IMR-90 (cell line): ENCODE results near the gene RECQL5. TPM values are rescaled to one million over a fixed set of nuclear protein-coding genes. Genes with fewer than 3 reads are reported as not detected.

Experiments
- ATAC-seq: fragments of 200-7000 bp; cut with Tn5 transposase; 2 replicates; pipeline ENCODE4 v1.9.1; 2020; ENCODE audit warnings: low read depth, mild to moderate bottlenecking, moderate library complexity
- BruUV-seq: library from RNA; stranded (reverse); fragments of 400-500 nt; replicated peaks from 2 replicates; lab custom pipeline; 2021; lab: Mats Ljungman, UMichigan
- CTCF ChIA-PET: fragments of 300-600 bp; formaldehyde crosslinking; extraction: SDS; loops from one replicate; lab custom pipeline; 2021; ENCODE audit warnings: antibody characterized with exemption; lab: Yijun Ruan, JAX
- POLR2A ChIA-PET: fragments of 300-600 bp; sonication (Branson Sonifier 250); formaldehyde crosslinking; loops from one replicate; lab custom pipeline; 2022; ENCODE audit warnings: antibody characterized with exemption; ENCODE audit not compliant: unreplicated experiment; lab: Charles Lee
- DNase-seq: peaks from one replicate; pipeline ENCODE4 v3.0.0; 2013
- H2AFZ ChIP-seq: replicated peaks from 2 replicates; pipeline ENCODE3; 2013; ENCODE audit warnings: low read length, mild to moderate bottlenecking; ENCODE audit not compliant: poor library complexity
- H2AK5ac ChIP-seq: 2 replicates; pipeline ENCODE4 v1.6.1; 2013; ENCODE audit warnings: low read depth, low read length, inconsistent platforms
- H2AK9ac ChIP-seq: replicated peaks from 2 replicates; pipeline ENCODE3; 2013; ENCODE audit warnings: mild to moderate bottlenecking, low read depth, low read length, moderate library complexity; ENCODE audit not compliant: poor library complexity
- H2BK120ac ChIP-seq: 2 replicates; pipeline ENCODE4 v1.6.1; 2013; ENCODE audit warnings: low read depth, low read length, inconsistent platforms
- H2BK15ac ChIP-seq: 3 replicates; pipeline ENCODE4 v1.6.1; 2013; ENCODE audit warnings: low read depth, low read length, inconsistent platforms
- H2BK20ac ChIP-seq: 2 replicates; pipeline ENCODE4 v1.6.1; 2013; ENCODE audit warnings: low read depth, mild to moderate bottlenecking, inconsistent platforms, low read length, moderate library complexity
- H2BK5ac ChIP-seq: 2 replicates; pipeline ENCODE4 v1.6.1; 2013; ENCODE audit warnings: mild to moderate bottlenecking, low read depth, low read length, inconsistent platforms; ENCODE audit not compliant: poor library complexity, severe bottlenecking
- H3K14ac ChIP-seq: replicated peaks from 2 replicates; pipeline ENCODE4 v1.6.1; 2013; ENCODE audit warnings: low read depth, low read length, inconsistent platforms
- H3K18ac ChIP-seq: 2 replicates; pipeline ENCODE4 v1.6.1; 2013; ENCODE audit warnings: low read depth, low read length, control low read depth
- H3K23ac ChIP-seq: 2 replicates; pipeline ENCODE4 v1.6.1; 2013; ENCODE audit warnings: low read depth, low read length, inconsistent platforms
- H3K27ac ChIP-seq: 2 replicates; pipeline ENCODE4 v1.5.1; 2013; ENCODE audit warnings: mild to moderate bottlenecking, control low read depth, low read length; ENCODE audit not compliant: insufficient read depth
- H3K27me3 ChIP-seq: 2 replicates; pipeline ENCODE4 v1.6.1; 2013; ENCODE audit warnings: low read length; ENCODE audit not compliant: control insufficient read depth, insufficient read depth
- H3K36me3 ChIP-seq: 2 replicates; pipeline ENCODE4 v1.6.1; 2013; ENCODE audit warnings: low read length, mixed read lengths; ENCODE audit not compliant: control insufficient read depth, insufficient read depth
- H3K4ac ChIP-seq: 2 replicates; pipeline ENCODE4 v1.6.1; 2013; ENCODE audit warnings: low read depth, low read length, inconsistent platforms
- H3K4me1 ChIP-seq: 2 replicates; pipeline ENCODE4 v1.6.1; 2013; ENCODE audit warnings: low read length, mixed read lengths; ENCODE audit not compliant: control insufficient read depth, insufficient read depth
- H3K4me2 ChIP-seq: 2 replicates; pipeline ENCODE4 v1.6.1; 2013; ENCODE audit warnings: low read depth, mild to moderate bottlenecking, control low read depth, low read length, moderate library complexity
- H3K4me3 ChIP-seq: 2 replicates; pipeline ENCODE4 v1.5.1; 2013; ENCODE audit warnings: low read depth, mild to moderate bottlenecking, control low read depth, low read length, moderate library complexity; ENCODE audit not compliant: insufficient read depth
- H3K56ac ChIP-seq: 2 replicates; pipeline ENCODE4 v1.6.1; 2013; ENCODE audit warnings: low read length, inconsistent platforms; ENCODE audit not compliant: insufficient read depth; ENCODE audit errors: extremely low read depth
- H3K79me1 ChIP-seq, 2 experiments: 2 replicates each; pipeline ENCODE4 v1.6.1; 2013; ENCODE audit warnings: low read length in 2 of 2, inconsistent platforms in 1 of 2, low read depth in 1 of 2
- H3K9ac ChIP-seq: 2 replicates; pipeline ENCODE4 v1.6.1; 2013; ENCODE audit warnings: low read depth, low read length, control low read depth
- H3K9me1 ChIP-seq: 2 replicates; pipeline ENCODE4 v1.6.1; 2013; ENCODE audit warnings: low read length, inconsistent platforms; ENCODE audit not compliant: insufficient read depth
- H3K9me3 ChIP-seq: 2 replicates; pipeline ENCODE4 v1.6.1; 2013; ENCODE audit warnings: low read length; ENCODE audit not compliant: control insufficient read depth, insufficient read depth
- H4K20me1 ChIP-seq: 2 replicates; pipeline ENCODE4 v1.6.1; 2013; ENCODE audit warnings: low read length, inconsistent platforms; ENCODE audit not compliant: insufficient read depth
- H4K5ac ChIP-seq: 2 replicates; pipeline ENCODE4 v1.6.1; 2013; ENCODE audit warnings: mild to moderate bottlenecking, low read depth, low read length, control low read depth
- H4K8ac ChIP-seq, 2 experiments: 2 replicates each; pipeline ENCODE4 v1.6.1; 2013; ENCODE audit warnings: low read depth in 2 of 2, low read length in 2 of 2, control low read depth in 1 of 2, inconsistent platforms in 1 of 2
- H4K91ac ChIP-seq: 2 replicates; pipeline ENCODE4 v1.6.1; 2013; ENCODE audit warnings: low read depth, low read length, inconsistent platforms; ENCODE audit not compliant: insufficient read depth
- BHLHE40 ChIP-seq: fragments of 150-350 bp; IDR thresholded peaks from 2 replicates; pipeline ENCODE4 v1.6.1; 2016; ENCODE audit warnings: mild to moderate bottlenecking, low read depth, low read length
- CEBPB ChIP-seq: IDR thresholded peaks from 2 replicates; pipeline ENCODE4 v1.6.1; 2012; ENCODE audit warnings: low read depth, low read length, improper control_type of control experiment
- CHD1 ChIP-seq: IDR thresholded peaks from 2 replicates; pipeline ENCODE4 v1.6.1; 2012; ENCODE audit warnings: low read depth, low read length, improper control_type of control experiment
- ELK1 ChIP-seq: fragments of 150-350 bp; IDR thresholded peaks from 2 replicates; pipeline ENCODE4 v1.6.1; 2016; ENCODE audit warnings: low read depth, mild to moderate bottlenecking, low read length, moderate library complexity, borderline replicate concordance
- MAZ ChIP-seq: IDR thresholded peaks from 2 replicates; pipeline ENCODE4 v1.6.1; 2012; ENCODE audit warnings: low read depth, mild to moderate bottlenecking, low read length, improper control_type of control experiment, moderate library complexity, borderline replicate concordance
- MXI1 ChIP-seq: IDR thresholded peaks from 2 replicates; pipeline ENCODE4 v1.6.1; 2012; ENCODE audit warnings: low read depth, mild to moderate bottlenecking, low read length, moderate library complexity, borderline replicate concordance
- NFE2L2 ChIP-seq: fragments of 150-350 bp; IDR thresholded peaks from 2 replicates; pipeline ENCODE4 v1.6.1; 2016; ENCODE audit warnings: low read depth, mild to moderate bottlenecking, low read length
- POLR2A ChIP-seq: IDR thresholded peaks from 2 replicates; pipeline ENCODE4 v1.6.1; 2012; ENCODE audit warnings: mild to moderate bottlenecking, low read depth, low read length
- RAD21 ChIP-seq: IDR thresholded peaks from 2 replicates; pipeline ENCODE4 v1.6.1; 2012; ENCODE audit warnings: low read length, improper control_type of control experiment
- RCOR1 ChIP-seq: IDR thresholded peaks from 2 replicates; pipeline ENCODE4 v1.6.1; 2012; ENCODE audit warnings: mild to moderate bottlenecking, low read length, improper control_type of control experiment; ENCODE audit not compliant: insufficient replicate concordance
- RFX5 ChIP-seq: IDR thresholded peaks from 2 replicates; pipeline ENCODE4 v1.8.0; 2012; ENCODE audit warnings: low read depth, mild to moderate bottlenecking, low read length, moderate library complexity
- SMC3 ChIP-seq: fragments of 150-350 bp; IDR thresholded peaks from 2 replicates; pipeline ENCODE4 v1.6.1; 2016; ENCODE audit warnings: low read depth, mild to moderate bottlenecking, antibody characterized with exemption, low read length, moderate library complexity
- WGBS, 2 experiments: methylation state at CpG; one replicate each; pipeline versions ENCODE4 v1.1.5 to v1.1.7; 2013; ENCODE audit warnings: missing lambda C conversion rate in 2 of 2; ENCODE audit not compliant: insufficient read length in 1 of 2; ENCODE audit errors: extremely low coverage in 2 of 2; 5-methylcytosine and 5-hydroxymethylcytosine counted together
- dilution Hi-C: fragments of 300-500 bp; cut with HindIII; formaldehyde crosslinking; loops from one replicate; pipeline ENCODE4 v1.14.3; 2018; ENCODE audit warnings: low sequenced_read_pairs; ENCODE audit not compliant: unreplicated experiment
- in situ Hi-C: fragments of 300-500 bp; cut with MboI; formaldehyde crosslinking; loops from 3 replicates; pipeline ENCODE4 v1.14.3; 2019; ENCODE audit warnings: low sequenced_read_pairs, inconsistent platforms, mixed read lengths
- intact Hi-C: fragments of 100-400 bp; cut with micrococcal nuclease; formaldehyde crosslinking; loops from 2 replicates; pipeline ENCODE4 v1.10.0; 2022
- polyA plus RNA-seq, 3 experiments: library from polyadenylated mRNA; depleted of rRNA; stranded (reverse); fragments of >200 nt; gene quantifications; 2 replicates each; pipeline ENCODE4 v1.2.3, GENCODE V29; 2012; ENCODE audit warnings: low replicate concordance in 1 of 3
- total RNA-seq: library from RNA; depleted of rRNA; stranded (reverse); fragments of >200 nt; gene quantifications from 2 replicates; pipeline ENCODE4 v1.2.3, GENCODE V29; 2012
- TF ChIP-seq, protein P1 (sequence below): fragments of 150-350 bp; IDR thresholded peaks from 2 replicates; pipeline ENCODE4 v1.6.1; 2017; ENCODE audit warnings: mild to moderate bottlenecking, antibody characterized with exemption, low read length, low read depth
- TF ChIP-seq, protein P2 (sequence below): conservative IDR thresholded peaks from 2 replicates; pipeline ENCODE4 v1.5.1; 2012; ENCODE audit warnings: mild to moderate bottlenecking, low read depth, low read length, improper control_type of control experiment

Gene RECQL5
- total and polyA plus RNA-seq, 2 of the 4 experiments (the other 2 are of a cell fraction): 7.3 to 23.7 TPM

- H3K4me2 ChIP-seq: no peak overlapping the region
- H3K18ac ChIP-seq: no peak overlapping the region
- no peak overlapping the region for H3K56ac ChIP-seq
- DNase-seq (peak; percentile 23), ATAC-seq (peak; percentile 68)
- no peak overlapping the region for H4K8ac ChIP-seq
- no TSS peak for BruUV-seq
- H3K27ac ChIP-seq: no peak overlapping the region
- H3K9me1 ChIP-seq: no peaks in the 10 kb centered on the region
- dilution Hi-C loops (no loop called here), intact Hi-C loops (no loop called here), in situ Hi-C loops (no loop called here)
- no peak overlapping the region for H2AK9ac ChIP-seq
- H2BK15ac ChIP-seq: no peak overlapping the region
- no peaks in the 10 kb centered on the region for H3K79me1 ChIP-seq
- H3K23ac ChIP-seq: no peak overlapping the region
- H3K9me3 ChIP-seq: no peaks in the 10 kb centered on the region
- no peak overlapping the region for H4K91ac ChIP-seq
- no peak overlapping the region for H3K4ac ChIP-seq
- H3K4me1 ChIP-seq: peaks cover 5% of the 10 kb centered on the region; the same call in 1 of the 2 replicates
- no peak overlapping the region for H4K5ac ChIP-seq
- WGBS, 2 experiments: 70% methylated on average over 14 of the region's 36 CpGs; no CpG with 5 or more reads in 1 of the 2 experiments
- H3K27me3 ChIP-seq: peaks cover 14% of the 10 kb centered on the region; the same call in 1 of the 2 replicates
- ChIA-PET CTCF (interaction anchor here (0.6 to 1.9 kb wide), 3 partner anchors 14 to 164 kb away, joined by 3 to 6 read pairs (median 4); partner anchors contain the start of genes SMIM5 and TMEM94), POLR2A (no interaction called here)
- H3K9ac ChIP-seq: no peak overlapping the region
- H3K14ac ChIP-seq: no peak overlapping the region
- no peak overlapping the region for H3K4me3 ChIP-seq
- no peak overlapping the region for H2BK120ac ChIP-seq
- no peak overlapping the region for H2BK20ac ChIP-seq
- peak overlapping the region; percentile 58 for H2AFZ ChIP-seq
- no peaks in the 10 kb centered on the region for H3K36me3 ChIP-seq
- no peaks in the 10 kb centered on the region for H4K20me1 ChIP-seq
- H2BK5ac ChIP-seq: no peak overlapping the region
- no peak overlapping the region for H2AK5ac ChIP-seq
- TF ChIP-seq RFX5 (no peak), SMC3 (peak; percentile 46), RAD21 (peak; percentile 32), CEBPB (no peak), CHD1 (no peak), NFE2L2 (no peak), MAZ (no peak), POLR2A (no peak), MXI1 (no peak), ELK1 (no peak), RCOR1 (no peak), BHLHE40 (no peak)
- TF ChIP-seq, protein P1, sequence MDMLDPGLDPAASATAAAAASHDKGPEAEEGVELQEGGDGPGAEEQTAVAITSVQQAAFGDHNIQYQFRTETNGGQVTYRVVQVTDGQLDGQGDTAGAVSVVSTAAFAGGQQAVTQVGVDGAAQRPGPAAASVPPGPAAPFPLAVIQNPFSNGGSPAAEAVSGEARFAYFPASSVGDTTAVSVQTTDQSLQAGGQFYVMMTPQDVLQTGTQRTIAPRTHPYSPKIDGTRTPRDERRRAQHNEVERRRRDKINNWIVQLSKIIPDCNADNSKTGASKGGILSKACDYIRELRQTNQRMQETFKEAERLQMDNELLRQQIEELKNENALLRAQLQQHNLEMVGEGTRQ: no peak
- TF ChIP-seq, protein P2, sequence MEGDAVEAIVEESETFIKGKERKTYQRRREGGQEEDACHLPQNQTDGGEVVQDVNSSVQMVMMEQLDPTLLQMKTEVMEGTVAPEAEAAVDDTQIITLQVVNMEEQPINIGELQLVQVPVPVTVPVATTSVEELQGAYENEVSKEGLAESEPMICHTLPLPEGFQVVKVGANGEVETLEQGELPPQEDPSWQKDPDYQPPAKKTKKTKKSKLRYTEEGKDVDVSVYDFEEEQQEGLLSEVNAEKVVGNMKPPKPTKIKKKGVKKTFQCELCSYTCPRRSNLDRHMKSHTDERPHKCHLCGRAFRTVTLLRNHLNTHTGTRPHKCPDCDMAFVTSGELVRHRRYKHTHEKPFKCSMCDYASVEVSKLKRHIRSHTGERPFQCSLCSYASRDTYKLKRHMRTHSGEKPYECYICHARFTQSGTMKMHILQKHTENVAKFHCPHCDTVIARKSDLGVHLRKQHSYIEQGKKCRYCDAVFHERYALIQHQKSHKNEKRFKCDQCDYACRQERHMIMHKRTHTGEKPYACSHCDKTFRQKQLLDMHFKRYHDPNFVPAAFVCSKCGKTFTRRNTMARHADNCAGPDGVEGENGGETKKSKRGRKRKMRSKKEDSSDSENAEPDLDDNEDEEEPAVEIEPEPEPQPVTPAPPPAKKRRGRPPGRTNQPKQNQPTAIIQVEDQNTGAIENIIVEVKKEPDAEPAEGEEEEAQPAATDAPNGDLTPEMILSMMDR: peak; percentile 55
Measured at GRCh38 chr17:75619506-75620431, 47.2 kb downstream of the RECQL5 start.
